ENCODE data around the gene PCDHGC5.

PCDHGC5 gene

DNA sequence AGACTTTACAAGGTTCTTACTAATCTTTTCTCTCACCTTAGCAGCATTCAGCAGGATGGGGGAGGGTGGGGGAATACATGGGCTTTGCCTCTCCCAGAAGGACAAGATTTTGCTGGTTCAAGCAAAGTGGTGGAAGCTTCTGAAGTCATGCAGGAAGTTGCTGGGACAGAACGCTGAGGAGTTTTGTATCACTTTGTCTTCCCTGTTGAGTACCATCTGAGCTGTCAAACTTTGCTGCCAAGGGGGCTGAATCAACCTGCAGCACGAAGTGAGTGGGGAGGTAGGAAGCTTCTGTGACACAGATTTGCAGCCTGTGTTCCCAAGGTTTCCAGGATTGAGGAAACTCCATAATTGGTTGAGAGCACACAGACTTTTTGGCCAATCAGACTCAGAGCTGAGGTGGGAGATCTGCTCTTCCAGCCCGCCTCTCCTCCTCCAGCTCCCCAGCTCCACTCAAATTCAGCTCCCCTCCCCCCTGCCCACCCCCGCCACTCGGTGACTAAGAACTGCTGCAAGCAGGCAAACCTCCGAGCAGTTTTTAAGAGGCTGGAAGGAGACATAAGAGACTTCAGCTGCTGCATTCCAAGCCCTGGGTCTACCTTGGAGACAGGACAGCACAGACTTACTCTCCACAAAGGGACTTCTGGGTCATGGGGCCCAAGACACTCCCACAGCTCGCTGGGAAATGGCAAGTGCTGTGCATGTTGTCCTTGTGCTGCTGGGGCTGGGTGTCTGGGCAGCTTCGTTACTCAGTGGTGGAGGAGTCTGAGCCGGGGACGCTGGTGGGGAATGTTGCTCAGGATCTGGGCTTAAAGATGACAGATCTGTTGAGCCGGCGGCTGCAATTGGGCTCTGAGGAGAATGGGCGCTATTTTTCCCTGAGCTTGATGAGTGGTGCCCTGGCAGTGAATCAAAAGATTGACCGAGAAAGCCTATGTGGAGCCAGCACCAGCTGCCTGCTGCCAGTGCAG, at the start of gene PCDHGC5:
PCDHGC5 (plus strand) TSS at position 491 of the 971 bp plus-strand sequence; CDS start at position 651, 160 bp downstream.
- peak; percentile 46 for DNase-seq

DNA sequence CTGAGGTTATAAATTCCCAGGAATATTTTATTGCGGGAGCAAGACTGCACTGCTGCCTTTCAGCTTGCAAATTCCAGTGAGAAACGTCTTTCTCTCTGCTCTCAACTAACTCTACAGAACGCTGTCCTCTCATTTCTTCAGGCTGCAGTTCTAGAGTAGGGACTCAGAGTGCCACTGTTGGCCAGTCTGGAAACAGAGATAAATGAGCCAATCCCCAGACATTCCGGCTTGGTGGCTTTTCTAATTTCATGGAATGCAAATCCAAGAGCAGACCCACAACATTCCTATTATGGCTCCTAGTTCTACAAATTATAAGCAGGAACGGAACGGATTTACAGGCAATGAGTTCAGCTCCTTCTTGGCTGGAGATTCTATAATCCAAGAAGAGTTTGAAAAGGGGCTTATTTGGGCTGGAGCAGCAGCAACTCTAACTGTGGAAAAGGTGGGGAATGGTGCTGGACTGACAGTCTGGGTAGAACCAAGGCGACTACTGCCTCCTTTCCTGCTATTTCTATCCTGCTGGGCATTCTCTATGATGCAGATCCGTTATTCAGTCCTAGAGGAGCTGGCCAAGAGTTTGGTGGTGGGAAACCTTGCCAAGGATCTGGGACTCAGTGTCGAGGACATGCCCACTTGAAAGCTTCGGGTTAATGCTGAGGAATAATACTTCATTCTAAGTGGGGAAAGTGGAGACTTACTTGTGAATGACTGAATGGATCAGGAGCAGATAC, 49.3 kb upstream of the PCDHGC5 start:
- no peak for DNase-seq

DNA sequence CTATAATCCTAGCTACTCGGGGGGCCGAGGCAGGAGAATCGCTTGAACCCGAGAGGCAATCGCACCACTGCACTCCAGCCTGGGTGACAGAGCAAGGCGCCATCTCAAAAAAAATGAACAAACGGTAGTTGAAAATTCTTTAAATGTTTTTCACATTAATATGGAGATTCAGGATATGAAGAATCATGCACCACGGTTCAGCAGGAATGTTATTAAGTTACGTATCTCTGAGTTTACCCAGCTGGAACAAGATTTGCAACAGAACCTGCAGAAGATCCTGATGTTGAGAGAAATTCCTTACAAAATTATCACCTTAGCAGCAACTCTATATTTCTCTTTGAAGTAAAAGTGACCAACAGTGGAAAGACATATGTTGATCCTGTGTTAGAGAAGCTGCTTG, 48.5 kb upstream of the PCDHGC5 start:
- no peak for DNase-seq

DNA sequence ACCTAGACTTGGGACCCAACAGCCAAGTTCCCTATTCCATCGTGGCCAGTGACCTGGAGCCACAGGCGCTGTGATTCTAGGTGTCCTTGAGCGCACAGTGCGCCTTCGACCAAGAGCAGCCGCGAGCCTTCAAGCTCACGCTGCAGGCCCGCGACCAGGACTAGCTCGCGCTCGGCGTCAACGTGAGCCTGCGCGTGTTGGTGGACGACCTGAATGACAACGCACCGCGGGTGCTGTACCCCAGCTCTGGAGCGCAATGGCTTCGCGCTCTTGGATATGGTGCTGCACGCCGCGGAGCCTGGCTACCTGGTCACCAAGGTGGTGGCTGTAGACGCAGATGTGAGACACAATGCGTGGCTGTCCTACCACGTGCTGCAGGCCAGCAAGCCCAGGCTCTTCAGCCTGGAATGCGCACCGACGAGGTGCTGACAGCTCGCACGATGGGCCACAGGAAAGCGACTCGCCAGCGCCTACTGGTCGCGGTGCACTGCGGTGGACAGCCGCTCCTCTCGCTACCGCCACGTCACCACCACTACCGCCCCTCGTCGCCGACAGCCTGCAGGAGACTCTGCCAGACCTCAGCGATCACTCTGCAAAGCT, 47.2 kb upstream of the PCDHGC5 start:
- DNase-seq, result no peak

DNA sequence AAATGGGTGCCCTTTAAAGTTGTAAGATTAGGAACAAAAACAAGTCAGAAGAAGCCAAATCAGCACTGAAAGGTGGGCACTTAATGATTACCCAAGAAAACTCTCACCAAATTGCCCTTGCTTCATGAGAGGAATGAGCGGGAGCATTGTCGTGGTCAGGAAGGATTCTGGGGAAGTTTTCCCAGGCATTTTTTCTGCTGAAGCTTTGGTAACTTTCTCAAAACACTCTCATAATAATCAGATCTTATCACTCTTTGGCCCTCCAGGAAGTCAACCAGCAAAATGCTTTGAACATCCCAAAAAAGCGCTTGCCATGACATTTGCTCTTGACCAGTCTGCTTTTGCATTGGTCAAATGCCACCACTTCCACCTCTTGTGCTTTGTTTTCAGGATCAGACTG, 23.5 kb upstream of the PCDHGC5 start:
- no peak for DNase-seq

DNA sequence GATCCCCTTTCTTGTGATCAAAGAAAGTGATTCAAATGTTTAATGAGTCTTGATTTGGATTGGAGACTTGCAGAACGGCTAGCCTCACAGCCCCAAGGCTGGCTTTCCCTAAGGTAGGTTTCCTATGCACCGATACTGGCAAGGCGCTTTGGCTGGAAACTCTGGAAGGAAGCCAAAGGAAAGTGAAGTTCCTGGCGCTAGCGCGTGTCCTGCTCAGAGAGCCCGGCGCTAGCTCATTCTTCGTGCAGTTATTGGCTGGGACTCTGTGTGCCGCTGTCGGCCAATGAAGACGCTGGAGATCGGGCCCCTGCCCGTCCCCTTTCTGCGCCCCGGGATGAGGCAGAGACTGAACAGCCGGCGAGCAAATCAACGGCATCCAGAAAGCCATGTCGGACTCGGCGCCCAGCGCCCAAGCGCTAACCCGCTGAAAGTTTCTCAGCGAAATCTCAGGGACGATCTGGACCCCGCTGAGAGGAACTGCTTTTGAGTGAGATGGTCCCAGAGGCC, 13.2 kb upstream of the PCDHGC5 start, which contains the start of gene PCDHGC3:
PCDHGC3 (plus strand) TSS at position 342 of the 507 bp plus-strand sequence; CDS start at position 493, 151 bp downstream.
- DNase-seq, result peak; percentile 64

DNA sequence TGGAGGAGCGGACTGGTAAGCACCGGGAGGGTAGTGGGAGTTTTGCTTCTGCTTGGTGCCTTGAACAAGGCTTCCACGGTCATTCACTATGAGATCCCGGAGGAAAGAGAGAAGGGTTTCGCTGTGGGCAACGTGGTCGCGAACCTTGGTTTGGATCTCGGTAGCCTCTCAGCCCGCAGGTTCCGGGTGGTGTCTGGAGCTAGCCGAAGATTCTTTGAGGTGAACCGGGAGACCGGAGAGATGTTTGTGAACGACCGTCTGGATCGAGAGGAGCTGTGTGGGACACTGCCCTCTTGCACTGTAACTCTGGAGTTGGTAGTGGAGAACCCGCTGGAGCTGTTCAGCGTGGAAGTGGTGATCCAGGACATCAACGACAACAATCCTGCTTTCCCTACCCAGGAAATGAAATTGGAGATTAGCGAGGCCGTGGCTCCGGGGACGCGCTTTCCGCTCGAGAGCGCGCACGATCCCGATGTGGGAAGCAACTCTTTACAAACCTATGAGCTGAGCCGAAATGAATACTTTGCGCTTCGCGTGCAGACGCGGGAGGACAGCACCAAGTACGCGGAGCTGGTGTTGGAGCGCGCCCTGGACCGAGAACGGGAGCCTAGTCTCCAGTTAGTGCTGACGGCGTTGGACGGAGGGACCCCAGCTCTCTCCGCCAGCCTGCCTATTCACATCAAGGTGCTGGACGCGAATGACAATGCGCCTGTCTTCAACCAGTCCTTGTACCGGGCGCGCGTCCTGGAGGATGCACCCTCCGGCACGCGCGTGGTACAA, 12.6 kb upstream of the PCDHGC5 start:
- DNase-seq, result peak; percentile 8

DNA sequence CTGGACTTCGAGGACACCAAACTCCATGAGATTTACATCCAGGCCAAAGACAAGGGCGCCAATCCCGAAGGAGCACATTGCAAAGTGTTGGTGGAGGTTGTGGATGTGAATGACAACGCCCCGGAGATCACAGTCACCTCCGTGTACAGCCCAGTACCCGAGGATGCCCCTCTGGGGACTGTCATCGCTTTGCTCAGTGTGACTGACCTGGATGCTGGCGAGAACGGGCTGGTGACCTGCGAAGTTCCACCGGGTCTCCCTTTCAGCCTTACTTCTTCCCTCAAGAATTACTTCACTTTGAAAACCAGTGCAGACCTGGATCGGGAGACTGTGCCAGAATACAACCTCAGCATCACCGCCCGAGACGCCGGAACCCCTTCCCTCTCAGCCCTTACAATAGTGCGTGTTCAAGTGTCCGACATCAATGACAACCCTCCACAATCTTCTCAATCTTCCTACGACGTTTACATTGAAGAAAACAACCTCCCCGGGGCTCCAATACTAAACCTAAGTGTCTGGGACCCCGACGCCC, 11.8 kb upstream of the PCDHGC5 start:
- no peak for DNase-seq

DNA sequence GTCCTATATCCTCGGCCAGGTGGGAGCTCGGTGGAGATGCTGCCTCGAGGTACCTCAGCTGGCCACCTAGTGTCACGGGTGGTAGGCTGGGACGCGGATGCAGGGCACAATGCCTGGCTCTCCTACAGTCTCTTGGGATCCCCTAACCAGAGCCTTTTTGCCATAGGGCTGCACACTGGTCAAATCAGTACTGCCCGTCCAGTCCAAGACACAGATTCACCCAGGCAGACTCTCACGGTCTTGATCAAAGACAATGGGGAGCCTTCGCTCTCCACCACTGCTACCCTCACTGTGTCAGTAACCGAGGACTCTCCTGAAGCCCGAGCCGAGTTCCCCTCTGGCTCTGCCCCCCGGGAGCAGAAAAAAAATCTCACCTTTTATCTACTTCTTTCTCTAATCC, 11.1 kb upstream of the PCDHGC5 start:
- no peak for DNase-seq

DNA sequence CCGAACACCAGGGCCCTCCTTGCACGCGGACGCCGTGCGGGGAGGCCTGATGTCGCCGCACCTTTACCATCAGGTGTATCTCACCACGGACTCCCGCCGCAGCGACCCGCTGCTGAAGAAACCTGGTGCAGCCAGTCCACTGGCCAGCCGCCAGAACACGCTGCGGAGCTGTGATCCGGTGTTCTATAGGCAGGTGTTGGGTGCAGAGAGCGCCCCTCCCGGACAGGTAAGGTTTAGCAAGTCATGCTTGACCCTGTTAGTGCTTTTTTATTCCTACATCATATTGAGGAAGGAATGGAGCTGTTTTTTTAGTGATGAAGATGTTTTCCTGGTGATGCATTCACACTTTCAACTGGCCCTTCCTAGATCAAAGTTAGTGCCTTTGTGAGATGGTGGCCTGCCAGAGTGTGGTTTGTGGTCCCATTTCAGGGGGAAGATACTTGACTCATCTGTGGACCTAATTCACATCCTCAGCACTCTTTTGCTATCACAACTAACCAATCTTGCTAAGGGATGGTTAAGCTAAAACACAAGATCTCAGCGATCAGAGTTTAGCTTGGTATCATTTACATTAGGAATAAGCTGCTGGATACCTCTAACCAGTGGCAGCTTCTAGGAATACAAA, 10.4 kb upstream of the PCDHGC5 start:
- no peak for DNase-seq

DNA sequence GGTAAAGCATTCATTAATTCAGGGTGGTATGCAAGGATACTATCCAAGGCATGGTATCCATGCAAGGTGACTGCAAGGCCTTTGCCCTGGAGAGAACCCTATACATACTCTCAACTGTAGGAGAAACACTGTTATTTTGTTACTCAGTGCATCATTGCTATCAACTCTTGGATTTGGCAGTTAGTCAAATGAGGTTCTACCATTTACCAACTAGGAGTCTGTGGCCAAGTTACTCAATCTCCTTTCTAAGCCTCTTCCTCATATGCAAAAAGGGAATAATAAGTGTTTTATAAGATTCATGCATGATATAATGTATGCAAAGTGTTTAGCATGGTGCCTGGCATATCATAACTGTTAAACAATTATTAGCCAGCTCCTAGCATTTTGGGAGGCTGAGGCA, 9.1 kb upstream of the PCDHGC5 start:
- DNase-seq, result no peak

DNA sequence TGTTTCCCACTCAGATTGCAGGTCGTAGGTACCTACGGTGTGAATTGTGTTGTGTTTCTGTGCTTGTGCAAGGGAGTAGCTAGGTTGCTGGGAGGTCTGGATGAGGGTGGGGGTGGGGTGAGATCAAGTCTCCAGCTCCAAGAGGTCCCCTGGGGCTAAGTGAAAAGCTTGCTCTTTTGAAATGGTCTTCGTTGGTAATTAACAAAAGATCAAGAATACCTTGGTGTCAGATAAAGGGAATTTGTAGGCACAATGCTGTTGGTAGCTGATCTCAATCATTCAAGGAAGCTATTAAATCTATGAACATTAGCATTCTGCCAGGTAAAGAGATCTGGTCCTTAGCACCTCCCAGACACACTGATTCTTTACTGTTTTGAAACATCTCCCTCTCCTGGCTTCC, 5.0 kb upstream of the PCDHGC5 start:
- no peak for DNase-seq

DNA sequence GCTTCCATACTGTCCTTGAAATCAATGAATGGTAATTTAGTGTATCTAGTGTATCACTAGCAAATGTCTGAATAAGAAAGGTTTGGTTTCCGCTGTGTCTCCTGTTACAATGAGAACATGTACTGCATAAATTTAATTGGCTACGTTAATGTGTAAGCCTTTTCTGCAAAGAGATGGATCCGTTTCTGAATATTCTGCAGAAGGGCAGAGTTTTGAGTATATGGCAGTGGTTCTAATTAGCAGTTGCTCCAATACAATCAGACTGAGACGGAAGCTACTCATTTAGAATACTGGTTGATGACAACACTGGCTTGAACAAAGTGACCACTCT, 4.6 kb upstream of the PCDHGC5 start:
- no peak for DNase-seq

DNA sequence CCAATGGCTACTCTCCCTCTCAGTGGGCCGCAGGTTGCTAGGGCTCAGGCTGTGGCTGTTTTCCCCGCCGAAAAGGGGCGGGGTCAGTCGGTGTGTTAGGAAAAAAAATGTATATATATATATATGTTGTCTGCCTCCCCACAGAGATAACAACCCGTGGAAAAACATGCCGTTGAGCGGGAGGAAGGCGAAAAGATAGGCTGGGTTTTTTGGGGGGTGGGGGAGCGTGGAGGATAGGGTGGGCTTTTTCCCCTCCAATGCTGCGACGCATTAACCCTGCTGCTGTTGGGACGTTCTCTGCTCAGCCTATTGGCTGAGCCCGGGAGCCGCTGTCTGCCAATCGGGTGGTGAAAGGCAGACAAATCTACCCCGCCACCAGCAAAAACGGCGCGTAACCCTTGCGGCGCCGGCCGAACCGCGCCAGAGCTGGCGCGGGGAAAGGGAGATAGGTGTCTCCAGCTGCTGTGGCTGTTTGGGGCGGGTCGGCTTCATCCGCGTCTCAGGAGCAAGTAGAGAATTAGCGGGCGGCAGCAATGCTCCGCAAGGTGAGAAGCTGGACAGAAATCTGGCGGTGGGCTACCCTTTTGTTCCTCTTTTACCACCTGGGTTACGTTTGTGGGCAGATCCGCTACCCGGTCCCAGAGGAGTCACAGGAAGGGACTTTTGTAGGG, 4.1 kb upstream of the PCDHGC5 start, which contains the start of gene PCDHGC4:
PCDHGC4 (plus strand) TSS at position 390 of the 671 bp plus-strand sequence; CDS start at position 534, 144 bp downstream.
- DNase-seq, result no peak

DNA sequence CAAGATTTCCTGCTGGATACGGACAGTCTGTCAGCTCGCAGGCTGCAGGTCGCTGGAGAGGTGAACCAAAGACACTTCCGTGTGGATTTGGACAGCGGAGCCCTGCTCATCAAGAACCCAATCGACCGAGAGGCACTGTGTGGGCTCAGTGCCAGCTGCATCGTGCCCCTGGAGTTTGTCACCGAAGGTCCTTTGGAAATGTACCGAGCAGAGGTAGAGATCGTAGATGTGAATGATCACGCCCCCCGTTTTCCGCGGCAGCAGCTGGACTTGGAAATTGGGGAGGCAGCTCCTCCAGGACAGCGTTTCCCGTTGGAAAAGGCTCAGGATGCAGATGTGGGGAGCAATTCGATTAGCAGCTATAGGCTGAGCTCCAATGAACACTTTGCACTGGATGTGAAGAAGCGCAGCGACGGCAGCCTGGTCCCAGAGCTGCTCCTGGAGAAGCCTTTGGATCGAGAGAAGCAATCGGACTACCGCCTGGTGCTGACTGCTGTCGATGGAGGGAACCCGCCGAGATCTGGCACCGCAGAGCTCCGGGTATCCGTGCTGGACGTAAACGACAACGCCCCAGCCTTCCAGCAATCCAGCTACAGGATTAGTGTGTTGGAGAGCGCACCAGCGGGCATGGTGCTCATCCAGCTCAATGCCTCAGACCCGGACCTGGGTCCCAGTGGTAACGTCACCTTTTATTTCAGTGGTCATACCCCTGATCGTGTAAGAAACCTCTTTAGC, 3.4 kb upstream of the PCDHGC5 start:
- no peak for DNase-seq

DNA sequence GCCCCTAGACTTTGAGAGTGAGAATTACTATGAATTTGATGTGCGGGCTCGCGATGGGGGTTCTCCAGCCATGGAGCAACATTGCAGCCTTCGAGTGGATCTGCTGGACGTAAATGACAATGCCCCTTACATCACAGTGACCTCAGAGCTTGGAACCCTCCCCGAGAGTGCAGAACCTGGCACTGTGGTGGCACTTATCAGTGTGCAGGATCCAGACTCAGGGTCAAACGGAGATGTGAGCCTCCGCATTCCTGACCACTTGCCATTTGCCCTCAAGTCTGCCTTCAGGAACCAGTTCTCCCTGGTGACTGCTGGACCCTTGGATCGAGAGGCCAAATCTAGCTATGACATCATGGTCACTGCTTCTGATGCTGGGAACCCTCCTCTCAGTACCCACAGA, 2.8 kb upstream of the PCDHGC5 start:
- DNase-seq, result no peak

DNA sequence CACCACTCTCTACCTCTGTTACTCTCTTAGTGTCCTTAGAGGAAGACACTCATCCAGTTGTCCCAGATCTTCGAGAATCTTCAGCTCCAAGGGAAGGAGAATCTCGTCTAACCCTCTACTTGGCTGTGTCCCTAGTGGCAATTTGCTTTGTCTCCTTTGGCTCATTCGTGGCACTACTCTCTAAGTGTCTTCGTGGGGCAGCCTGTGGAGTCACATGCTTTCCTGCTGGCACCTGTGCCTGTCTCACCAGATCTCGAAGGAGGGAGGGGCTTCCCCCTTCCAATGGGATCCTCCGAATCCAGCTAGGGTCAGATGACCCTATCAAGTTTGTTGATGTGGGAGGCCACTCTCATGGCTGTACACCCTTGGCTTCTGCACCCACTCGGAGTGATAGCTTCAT, 1.8 kb upstream of the PCDHGC5 start:
- DNase-seq, result no peak

DNA sequence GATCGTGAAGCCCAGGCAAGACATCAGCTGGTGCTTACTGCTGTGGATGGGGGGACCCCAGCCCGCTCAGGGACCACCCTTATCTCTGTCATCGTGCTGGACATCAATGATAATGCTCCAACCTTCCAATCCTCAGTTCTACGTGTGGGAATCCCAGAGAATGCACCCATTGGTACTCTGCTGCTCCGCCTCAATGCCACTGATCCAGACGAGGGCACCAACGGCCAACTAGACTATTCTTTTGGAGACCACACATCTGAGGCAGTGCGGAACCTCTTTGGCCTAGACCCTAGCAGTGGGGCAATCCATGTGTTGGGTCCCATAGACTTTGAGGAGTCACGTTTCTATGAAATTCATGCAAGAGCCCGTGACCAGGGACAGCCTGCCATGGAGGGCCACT, 960 bp downstream of the PCDHGC5 start:
- DNase-seq, result no peak

DNA sequence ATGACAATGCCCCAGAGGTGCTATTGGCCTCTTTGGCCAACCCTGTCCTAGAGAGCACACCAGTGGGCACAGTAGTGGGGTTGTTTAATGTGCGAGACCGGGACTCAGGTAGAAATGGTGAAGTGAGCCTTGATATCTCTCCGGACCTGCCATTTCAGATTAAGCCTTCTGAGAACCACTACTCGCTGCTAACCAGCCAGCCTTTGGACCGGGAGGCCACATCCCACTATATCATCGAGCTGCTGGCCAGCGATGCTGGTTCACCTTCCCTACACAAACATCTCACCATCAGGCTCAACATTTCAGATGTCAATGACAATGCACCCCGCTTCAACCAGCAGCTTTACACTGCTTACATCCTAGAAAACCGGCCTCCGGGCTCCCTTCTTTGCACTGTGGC, 1.4 kb downstream of the PCDHGC5 start:
- DNase-seq, result no peak

DNA sequence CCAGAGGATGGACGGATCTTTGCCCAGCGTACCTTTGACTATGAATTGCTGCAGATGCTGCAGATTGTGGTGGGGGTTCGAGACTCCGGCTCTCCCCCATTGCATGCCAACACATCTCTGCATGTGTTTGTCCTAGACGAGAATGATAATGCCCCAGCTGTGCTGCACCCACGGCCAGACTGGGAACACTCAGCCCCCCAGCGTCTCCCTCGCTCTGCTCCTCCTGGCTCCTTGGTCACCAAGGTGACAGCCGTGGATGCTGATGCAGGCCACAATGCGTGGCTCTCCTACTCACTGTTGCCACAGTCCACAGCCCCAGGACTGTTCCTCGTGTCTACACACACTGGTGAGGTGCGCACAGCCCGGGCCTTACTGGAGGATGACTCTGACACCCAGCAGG, 1.9 kb downstream of the PCDHGC5 start:
- no peak for DNase-seq
